Measurements from ENCODE around the gene ATP8A1.
A peak's percentile ranks its signal among the peaks of the same experiment; 100 is the strongest.

The ATP8A1 gene

DNA sequence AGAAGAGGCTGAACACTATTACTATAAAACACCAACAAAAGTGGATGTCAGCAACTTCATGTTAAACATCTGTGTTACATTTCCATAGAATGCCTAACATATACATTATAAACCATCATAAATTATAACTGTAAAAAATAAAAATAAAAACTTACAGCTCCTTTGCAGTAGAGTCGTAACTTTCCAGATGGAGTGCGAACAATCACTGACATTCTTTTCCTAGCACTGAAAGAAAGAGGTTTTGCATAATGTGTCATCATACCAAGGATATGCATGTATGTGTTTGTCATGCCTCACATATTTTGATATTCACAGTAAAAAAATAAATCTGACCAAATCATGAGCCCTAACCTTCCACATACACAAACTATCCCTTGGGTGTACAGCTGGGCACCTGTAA lies 113.1 kb downstream of the ATP8A1 start:
- peaks cover 7% of the 10 kb centered on the region for H3K4me1 Mint-ChIP-seq (ENCODE audit: low read depth)
- no peak overlapping the region for H3K4me3 Mint-ChIP-seq
- H3K9me3 Mint-ChIP-seq (ENCODE audit: low read depth), result no peaks in the 10 kb centered on the region
- peaks cover 35% of the 10 kb centered on the region for H3K36me3 Mint-ChIP-seq
- no peaks in the 10 kb centered on the region for H3K27me3 Mint-ChIP-seq
- no peak overlapping the region for H3K27ac Mint-ChIP-seq

DNA sequence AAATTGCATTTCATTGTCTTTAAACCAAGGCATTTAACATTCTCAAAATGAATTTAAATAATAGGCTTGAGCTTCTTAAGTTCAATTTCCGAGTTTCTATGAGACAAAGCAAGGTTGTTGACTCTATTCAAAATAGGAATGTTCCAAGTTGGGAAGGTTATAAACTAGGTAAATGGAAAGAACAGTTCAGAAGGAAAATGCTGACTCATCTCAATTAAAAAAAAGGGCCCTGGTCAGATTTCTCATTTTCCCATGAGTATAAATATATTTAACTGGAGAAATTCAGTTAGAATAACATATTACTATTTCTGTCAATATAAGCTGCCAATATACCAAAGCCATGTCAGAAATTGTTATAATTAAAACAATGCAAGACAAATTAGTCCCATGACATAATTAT lies 113.8 kb downstream of the ATP8A1 start:
- Mint-ChIP-seq H3K9me3 (ENCODE audit: low read depth) (peaks cover 4% of the 10 kb centered on the region), H3K4me1 (ENCODE audit: low read depth) (peaks cover 11% of the 10 kb centered on the region), H3K36me3 (peaks cover 38% of the 10 kb centered on the region), H3K27ac (no peak overlapping the region), H3K27me3 (no peaks in the 10 kb centered on the region), H3K4me3 (no peak overlapping the region)

DNA sequence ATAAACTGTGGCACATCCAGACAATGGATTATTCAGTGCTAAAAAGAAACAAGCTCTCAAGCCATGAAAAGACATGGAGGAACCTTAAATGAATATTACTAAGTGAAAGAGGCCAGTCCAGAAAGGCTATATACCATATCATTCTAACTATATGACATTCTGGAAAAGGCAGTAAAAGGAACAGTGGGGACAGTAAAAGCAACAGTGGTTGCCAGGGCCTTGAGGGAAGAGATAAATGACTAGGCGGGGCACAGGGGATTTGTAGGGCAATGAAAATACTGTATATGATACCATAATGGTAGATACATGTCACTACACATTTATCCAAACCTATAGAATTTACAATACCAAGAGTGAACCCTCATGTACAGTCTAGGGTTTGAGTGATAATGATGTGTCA lies 115.3 kb downstream of the ATP8A1 start:
- Mint-ChIP-seq H3K9me3 (ENCODE audit: low read depth) (peaks cover 5% of the 10 kb centered on the region), H3K4me1 (ENCODE audit: low read depth) (peaks cover 22% of the 10 kb centered on the region), H3K36me3 (peaks cover 45% of the 10 kb centered on the region), H3K4me3 (no peak overlapping the region), H3K27me3 (no peaks in the 10 kb centered on the region), H3K27ac (peak overlapping the region; percentile 11)

DNA sequence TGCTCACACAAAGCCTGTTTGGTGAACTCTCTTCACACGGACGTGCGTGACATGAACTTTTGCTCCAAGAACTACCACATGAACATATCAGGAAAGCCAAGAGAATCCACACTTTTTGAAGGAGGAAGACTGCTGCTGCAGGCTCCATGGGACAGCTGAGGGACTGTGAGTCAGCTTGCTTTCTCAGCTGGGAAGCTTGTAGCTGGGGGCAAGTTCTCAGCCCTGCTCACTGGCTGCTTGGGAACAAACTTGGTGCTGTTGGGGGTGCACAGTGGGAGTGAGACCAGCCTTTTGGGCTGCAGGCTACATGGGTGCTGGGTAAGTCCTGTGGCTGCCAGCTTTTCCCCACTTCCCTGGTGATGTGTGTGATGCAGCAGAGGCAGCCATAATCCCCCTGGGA lies 123.9 kb downstream of the ATP8A1 start:
- H3K4me3 Mint-ChIP-seq, result no peak overlapping the region
- H3K27ac Mint-ChIP-seq, result no peak overlapping the region
- no peaks in the 10 kb centered on the region for H3K27me3 Mint-ChIP-seq
- H3K4me1 Mint-ChIP-seq (ENCODE audit: low read depth), result peaks cover 18% of the 10 kb centered on the region
- H3K9me3 Mint-ChIP-seq (ENCODE audit: low read depth), result peaks cover under 1% of the 10 kb centered on the region
- peaks cover 33% of the 10 kb centered on the region for H3K36me3 Mint-ChIP-seq

DNA sequence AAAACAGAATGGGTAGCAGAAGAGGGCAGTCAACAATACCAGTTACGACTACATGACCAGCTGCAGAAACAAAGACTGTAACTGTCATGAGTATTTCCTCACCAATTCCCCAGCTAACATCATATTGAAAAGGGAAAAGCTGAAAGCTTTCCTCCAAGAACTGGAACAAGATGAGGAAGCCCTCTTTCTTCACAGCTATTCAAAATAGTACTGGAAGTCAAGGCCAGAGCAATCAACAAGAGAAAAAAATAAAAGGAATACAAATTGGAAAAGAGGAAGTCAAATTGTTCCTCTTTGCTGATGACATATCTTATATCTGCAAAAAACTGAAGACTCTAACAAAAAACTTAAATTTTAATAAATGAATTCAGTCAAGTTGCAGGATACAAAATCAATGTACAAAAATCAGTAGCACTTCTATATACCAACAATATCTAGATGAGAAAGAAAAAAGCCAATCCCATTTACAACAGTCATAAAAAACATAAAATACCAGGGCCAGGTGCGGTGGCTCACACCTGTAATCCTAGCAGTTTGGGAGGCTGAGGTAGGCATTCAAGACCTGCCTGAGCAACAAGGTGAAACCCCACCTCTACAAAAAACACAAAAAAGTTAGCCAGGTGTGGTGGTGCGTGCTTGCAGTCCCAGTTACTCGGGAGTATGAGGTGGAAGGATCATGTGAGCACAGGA lies 125.4 kb downstream of the ATP8A1 start:
- Mint-ChIP-seq H3K36me3 (peaks cover 26% of the 10 kb centered on the region), H3K9me3 (ENCODE audit: low read depth) (no peaks in the 10 kb centered on the region), H3K27me3 (no peaks in the 10 kb centered on the region), H3K4me1 (ENCODE audit: low read depth) (peaks cover 7% of the 10 kb centered on the region), H3K4me3 (no peak overlapping the region), H3K27ac (no peak overlapping the region)

DNA sequence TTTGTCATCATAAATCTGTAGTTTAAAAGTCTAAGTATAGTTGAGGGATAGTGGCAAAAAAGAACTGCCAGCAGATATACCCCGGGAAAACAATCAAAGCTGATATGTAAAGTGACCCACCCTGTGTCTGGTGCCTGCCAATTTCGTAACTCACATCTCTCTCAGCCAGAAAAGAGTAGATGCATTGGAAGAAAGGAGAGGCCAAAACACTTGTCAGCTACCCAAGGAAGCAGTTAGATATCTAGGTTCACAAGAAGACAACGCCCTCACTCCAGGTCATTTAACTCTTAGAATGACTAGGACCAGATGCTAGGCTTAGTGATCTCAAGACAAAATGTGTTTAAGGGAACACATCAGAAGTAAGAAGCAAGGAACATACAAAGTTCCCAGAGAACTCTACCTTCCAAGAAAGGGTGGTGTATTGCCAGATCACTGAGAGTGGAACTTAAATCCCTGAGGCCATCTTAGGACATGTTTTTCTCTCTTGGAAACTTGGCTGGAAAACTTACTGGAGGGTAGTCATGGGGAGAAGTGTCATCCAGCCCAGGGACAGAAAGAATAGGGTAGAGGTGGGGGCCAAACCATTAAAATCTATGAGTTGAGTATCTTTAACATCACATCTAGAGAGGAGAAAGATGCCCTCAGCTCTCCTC lies 133.7 kb downstream of the ATP8A1 start:
- Mint-ChIP-seq H3K27ac (no peak overlapping the region), H3K4me1 (ENCODE audit: low read depth) (no peaks in the 10 kb centered on the region), H3K9me3 (ENCODE audit: low read depth) (no peaks in the 10 kb centered on the region), H3K4me3 (no peak overlapping the region), H3K27me3 (no peaks in the 10 kb centered on the region), H3K36me3 (peaks cover 3% of the 10 kb centered on the region)

DNA sequence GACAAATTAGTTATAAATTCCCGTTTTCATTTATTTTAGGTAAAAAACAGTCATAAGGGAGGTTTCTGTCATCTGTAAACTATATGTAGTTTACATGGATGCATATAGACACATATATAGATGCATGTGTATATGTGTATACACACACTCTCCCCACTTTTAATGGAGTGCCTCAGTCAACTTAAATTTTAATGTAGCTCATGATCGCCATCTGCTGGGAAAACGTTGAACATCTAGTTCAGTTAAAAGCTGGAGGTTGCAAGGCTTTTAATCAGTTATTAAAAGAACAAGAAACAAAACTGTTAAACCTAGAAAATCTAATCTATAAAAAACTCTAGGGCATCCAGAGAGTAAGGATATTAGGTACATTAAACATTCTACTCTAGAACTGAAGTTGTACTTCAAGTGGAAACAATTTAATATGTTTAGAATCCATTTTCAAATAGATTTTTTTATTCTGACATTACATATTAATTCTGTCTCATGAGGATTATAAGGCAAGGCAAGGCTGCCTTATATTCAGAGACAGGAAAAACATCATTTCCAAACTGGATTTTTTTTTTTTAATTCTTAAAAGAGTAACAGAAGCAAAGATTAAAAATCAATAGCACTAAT lies 137.0 kb downstream of the ATP8A1 start:
- Mint-ChIP-seq H3K9me3 (ENCODE audit: low read depth) (no peaks in the 10 kb centered on the region), H3K27ac (no peak overlapping the region), H3K4me1 (ENCODE audit: low read depth) (no peaks in the 10 kb centered on the region), H3K36me3 (peaks cover 3% of the 10 kb centered on the region), H3K27me3 (no peaks in the 10 kb centered on the region), H3K4me3 (no peak overlapping the region)

DNA sequence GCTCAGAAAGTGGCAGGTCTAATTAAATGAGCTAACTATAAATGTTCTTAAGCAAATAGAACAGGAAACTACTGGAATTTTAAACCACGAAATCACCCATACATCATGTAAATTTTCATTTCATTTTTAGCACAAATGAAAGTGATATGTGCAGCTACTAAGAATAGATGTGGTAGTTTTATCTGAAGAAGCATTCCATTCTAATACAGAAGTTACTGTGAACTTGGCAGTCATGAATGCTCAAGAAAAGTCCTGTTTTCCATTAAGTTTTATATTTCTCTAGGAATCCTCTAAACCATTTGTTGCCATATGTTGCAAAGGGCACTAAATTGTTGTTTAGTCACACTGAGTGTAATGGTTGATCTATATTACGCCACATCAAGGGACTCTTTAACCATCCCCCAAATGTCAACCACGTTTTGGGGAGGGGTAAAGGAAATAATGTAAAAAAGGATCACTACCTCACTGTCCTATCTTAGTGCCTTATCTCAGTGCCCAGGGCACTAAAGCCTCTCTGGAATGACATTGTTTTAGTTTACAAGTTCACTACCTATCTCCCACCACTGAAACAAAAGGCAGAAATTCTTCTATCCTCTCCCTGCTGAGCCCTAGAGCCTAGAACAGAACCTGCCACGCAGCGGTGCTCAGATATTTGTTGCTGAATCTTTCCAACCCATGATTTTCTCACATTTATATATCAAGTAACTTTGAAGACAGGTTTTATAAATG lies 141.6 kb downstream of the ATP8A1 start:
- H3K4me3 Mint-ChIP-seq, result no peak overlapping the region
- H3K9me3 Mint-ChIP-seq (ENCODE audit: low read depth), result no peaks in the 10 kb centered on the region
- H3K4me1 Mint-ChIP-seq (ENCODE audit: low read depth), result no peaks in the 10 kb centered on the region
- peaks cover 7% of the 10 kb centered on the region for H3K36me3 Mint-ChIP-seq
- peak overlapping the region; percentile 19 for H3K27ac Mint-ChIP-seq
- H3K27me3 Mint-ChIP-seq, result no peaks in the 10 kb centered on the region

DNA sequence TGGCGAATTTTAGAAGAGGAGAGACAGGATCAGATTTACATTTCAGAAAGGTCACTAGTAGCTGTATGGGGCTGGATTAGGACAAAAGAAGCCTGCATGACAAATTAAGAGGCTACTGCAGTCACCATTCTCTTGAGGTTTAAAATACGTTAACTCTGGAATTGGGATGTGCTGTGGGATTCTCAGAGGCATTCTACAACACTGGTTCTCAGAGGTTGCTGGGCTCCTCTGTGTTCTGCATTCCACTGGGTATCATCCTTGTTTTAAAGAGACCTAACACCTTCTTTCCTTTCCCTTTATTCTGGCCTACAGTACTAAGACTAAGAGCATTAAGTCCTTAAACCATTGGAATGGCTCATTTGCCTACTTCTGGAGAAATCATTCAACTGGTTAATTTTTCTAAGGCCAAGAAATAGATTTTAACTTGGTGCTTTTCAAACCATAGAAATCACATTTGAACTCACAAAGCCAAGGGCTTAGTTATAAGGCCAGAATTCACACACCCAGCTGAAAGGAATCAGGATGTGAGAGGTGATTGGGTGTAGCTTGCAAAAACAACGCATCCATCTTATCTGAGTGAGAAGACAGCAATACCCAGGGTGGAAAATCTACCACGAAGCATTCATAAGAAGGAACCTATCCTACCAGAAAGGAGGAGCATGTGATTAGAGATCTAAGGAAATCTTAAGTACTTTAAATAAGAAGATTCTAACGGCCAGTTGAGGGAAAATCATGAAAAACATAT lies 143.0 kb downstream of the ATP8A1 start:
- Mint-ChIP-seq H3K27ac (no peak overlapping the region), H3K4me3 (no peak overlapping the region), H3K4me1 (ENCODE audit: low read depth) (no peaks in the 10 kb centered on the region), H3K27me3 (no peaks in the 10 kb centered on the region), H3K9me3 (ENCODE audit: low read depth) (no peaks in the 10 kb centered on the region), H3K36me3 (peaks cover 11% of the 10 kb centered on the region)

DNA sequence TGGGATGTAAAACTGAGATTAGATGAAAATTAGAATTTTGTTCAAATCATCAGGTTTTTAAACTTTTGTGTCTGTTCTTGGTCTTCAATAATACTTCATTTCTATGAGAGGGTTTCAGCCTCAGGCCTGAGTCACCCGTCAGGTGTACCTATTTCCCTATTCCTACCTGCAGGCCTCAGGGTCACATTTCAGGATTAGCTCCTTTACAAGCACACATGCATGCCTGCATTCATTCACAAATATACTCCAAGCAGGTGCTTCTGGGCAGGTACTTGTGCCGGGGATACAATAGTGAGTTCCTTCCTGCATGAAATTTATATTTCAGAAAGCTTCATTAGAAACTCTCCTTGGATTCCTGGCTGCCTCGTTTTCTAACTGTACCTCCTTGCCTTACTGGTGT lies 144.7 kb downstream of the ATP8A1 start:
- no peaks in the 10 kb centered on the region for H3K9me3 Mint-ChIP-seq (ENCODE audit: low read depth)
- H3K4me1 Mint-ChIP-seq (ENCODE audit: low read depth), result no peaks in the 10 kb centered on the region
- no peaks in the 10 kb centered on the region for H3K27me3 Mint-ChIP-seq
- H3K4me3 Mint-ChIP-seq, result no peak overlapping the region
- H3K27ac Mint-ChIP-seq, result no peak overlapping the region
- peaks cover 14% of the 10 kb centered on the region for H3K36me3 Mint-ChIP-seq

DNA sequence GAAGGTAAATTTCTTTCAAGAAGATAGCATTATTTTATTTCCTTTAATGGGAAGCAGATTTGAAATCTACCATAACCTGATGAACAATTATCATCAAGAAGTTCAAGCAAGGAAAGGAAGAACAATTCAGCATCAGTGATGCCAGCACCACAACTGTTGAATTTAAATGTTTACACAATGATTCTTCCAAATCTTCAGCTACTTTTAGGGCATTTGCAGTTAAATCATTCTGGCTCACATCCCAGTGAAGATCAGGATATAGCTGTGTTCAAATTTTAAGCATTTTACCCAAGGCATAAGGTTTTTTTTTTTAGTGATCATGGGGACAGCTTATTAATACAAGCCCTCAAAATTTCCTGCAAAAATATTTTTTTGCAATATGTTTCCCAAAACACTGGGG lies 146.7 kb downstream of the ATP8A1 start:
- Mint-ChIP-seq H3K9me3 (ENCODE audit: low read depth) (no peaks in the 10 kb centered on the region), H3K4me1 (ENCODE audit: low read depth) (no peaks in the 10 kb centered on the region), H3K27ac (no peak overlapping the region), H3K27me3 (no peaks in the 10 kb centered on the region), H3K4me3 (no peak overlapping the region), H3K36me3 (peaks cover 19% of the 10 kb centered on the region)

DNA sequence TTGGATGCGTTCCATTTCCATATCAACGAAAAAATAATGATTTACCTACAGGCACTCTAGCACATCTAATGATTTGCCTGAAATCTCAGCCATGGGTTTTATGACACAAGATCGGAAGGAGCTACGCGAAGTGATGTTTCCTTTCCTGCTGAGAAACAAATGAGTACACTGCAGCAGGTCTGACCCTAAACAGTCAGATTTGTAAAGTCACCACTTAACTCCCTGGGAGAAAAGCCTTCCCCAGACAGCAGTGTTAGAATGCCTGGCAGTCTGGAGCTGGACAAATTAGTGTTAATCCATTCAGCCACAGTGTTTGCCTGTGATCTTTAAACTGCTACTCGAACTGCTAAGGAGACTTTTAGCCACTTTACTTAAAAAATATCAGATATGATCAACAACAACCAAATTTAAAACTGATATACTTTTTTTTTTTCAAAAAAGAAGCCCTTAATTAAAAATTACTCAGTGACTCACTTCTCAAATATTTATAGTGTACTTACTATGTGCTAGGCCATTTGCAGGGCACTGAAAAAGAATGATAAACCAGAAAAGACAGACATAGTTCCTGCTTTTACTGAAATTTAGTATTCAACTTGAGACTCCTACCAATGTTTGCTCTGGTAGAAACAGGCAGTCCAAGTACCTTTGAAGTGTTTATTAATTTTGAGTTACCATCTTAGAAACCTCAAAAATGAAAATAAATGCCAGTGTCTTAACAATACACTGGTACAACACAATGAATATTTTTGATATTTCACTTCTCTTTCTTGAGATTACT lies 155.1 kb downstream of the ATP8A1 start:
- Mint-ChIP-seq H3K27ac (no peak overlapping the region), H3K4me1 (ENCODE audit: low read depth) (peaks cover 2% of the 10 kb centered on the region), H3K9me3 (ENCODE audit: low read depth) (no peaks in the 10 kb centered on the region), H3K36me3 (peaks cover 16% of the 10 kb centered on the region), H3K27me3 (no peaks in the 10 kb centered on the region), H3K4me3 (no peak overlapping the region)

DNA sequence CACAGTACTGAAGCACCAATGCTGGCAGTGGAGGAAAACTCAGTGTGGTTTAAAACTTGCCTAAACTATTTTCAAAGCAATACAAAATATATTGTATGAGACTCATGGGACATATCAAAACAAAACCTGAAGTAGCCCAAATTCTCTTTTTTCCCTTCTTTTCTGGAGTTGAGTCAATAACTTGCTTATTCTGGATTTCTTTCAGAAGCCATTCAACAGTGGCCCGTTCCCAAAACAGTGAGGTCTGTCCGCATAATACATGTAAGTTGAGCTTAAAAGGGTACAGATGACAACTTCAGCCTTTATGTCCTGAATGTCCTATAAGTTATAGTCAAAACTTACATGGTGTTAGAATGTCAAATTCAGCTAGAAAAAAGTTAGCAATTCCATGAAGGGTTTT lies 158.9 kb downstream of the ATP8A1 start:
- no peaks in the 10 kb centered on the region for H3K9me3 Mint-ChIP-seq (ENCODE audit: low read depth)
- H3K4me1 Mint-ChIP-seq (ENCODE audit: low read depth), result peaks cover 2% of the 10 kb centered on the region
- peaks cover 15% of the 10 kb centered on the region for H3K36me3 Mint-ChIP-seq
- H3K27ac Mint-ChIP-seq, result no peak overlapping the region
- no peak overlapping the region for H3K4me3 Mint-ChIP-seq
- no peaks in the 10 kb centered on the region for H3K27me3 Mint-ChIP-seq

Data from activated naive CD8-positive, alpha-beta T cell (primary cell).